ENCODE results near the gene MCMBP.

The MCMBP gene

GRCh38 chr10:119830851-119831250 lies 41.8 kb downstream of the MCMBP start:
- Histone ChIP-seq H3K79me2 (ENCODE audit: insufficient read depth, low read length) (no peaks in the 10 kb centered on the region), H4K20me1 (ENCODE audit: insufficient read depth, low read length) (no peaks in the 10 kb centered on the region), H3F3A (ENCODE audit: insufficient read depth, low read length) (no peaks in the 10 kb centered on the region), H3K9ac (ENCODE audit: low read length) (no peak overlapping the region), H3K9me3 (ENCODE audit: low read length) (no peaks in the 10 kb centered on the region), H3K4me2 (ENCODE audit: low read length) (no peak overlapping the region), H3K4me3 (ENCODE audit: low read depth, low read length, poor library complexity, severe bottlenecking) (no peak overlapping the region), H3K27me3 (ENCODE audit: insufficient read depth, low read length) (no peaks in the 10 kb centered on the region), H3K9me2 (ENCODE audit: low read depth, low read length) (no peaks in the 10 kb centered on the region), H3K36me3 (ENCODE audit: insufficient read depth, low read length) (peaks cover 94% of the 10 kb centered on the region), H2AFZ (ENCODE audit: low read length) (no peak overlapping the region), H3K27ac (ENCODE audit: low read depth, low read length, poor library complexity, severe bottlenecking) (no peak overlapping the region), H3K4me1 (ENCODE audit: insufficient read depth, low read length, severe bottlenecking) (no peaks in the 10 kb centered on the region)
- no peak for TF ChIP-seq EZH2 (IDR thresholded peaks at IDR 0.05; ENCODE audit: borderline replicate concordance, low read length)
- TF ChIP-seq, protein P1, sequence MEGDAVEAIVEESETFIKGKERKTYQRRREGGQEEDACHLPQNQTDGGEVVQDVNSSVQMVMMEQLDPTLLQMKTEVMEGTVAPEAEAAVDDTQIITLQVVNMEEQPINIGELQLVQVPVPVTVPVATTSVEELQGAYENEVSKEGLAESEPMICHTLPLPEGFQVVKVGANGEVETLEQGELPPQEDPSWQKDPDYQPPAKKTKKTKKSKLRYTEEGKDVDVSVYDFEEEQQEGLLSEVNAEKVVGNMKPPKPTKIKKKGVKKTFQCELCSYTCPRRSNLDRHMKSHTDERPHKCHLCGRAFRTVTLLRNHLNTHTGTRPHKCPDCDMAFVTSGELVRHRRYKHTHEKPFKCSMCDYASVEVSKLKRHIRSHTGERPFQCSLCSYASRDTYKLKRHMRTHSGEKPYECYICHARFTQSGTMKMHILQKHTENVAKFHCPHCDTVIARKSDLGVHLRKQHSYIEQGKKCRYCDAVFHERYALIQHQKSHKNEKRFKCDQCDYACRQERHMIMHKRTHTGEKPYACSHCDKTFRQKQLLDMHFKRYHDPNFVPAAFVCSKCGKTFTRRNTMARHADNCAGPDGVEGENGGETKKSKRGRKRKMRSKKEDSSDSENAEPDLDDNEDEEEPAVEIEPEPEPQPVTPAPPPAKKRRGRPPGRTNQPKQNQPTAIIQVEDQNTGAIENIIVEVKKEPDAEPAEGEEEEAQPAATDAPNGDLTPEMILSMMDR (IDR thresholded peaks at IDR 0.05; ENCODE audit: low read length), result no peak

- Histone ChIP-seq H3K4me2 (ENCODE audit: low read length) (no peak overlapping the region), H3K4me1 (ENCODE audit: insufficient read depth, low read length, severe bottlenecking) (no peaks in the 10 kb centered on the region), H3K9me2 (ENCODE audit: low read depth, low read length) (no peaks in the 10 kb centered on the region), H4K20me1 (ENCODE audit: insufficient read depth, low read length) (no peaks in the 10 kb centered on the region), H3K9ac (ENCODE audit: low read length) (no peak overlapping the region), H3K79me2 (ENCODE audit: insufficient read depth, low read length) (no peaks in the 10 kb centered on the region), H3K9me3 (ENCODE audit: low read length) (no peaks in the 10 kb centered on the region), H3K27ac (ENCODE audit: low read depth, low read length, poor library complexity, severe bottlenecking) (no peak overlapping the region), H3K4me3 (ENCODE audit: low read depth, low read length, poor library complexity, severe bottlenecking) (no peak overlapping the region), H3F3A (ENCODE audit: insufficient read depth, low read length) (no peaks in the 10 kb centered on the region), H2AFZ (ENCODE audit: low read length) (no peak overlapping the region), H3K27me3 (ENCODE audit: insufficient read depth, low read length) (no peaks in the 10 kb centered on the region), H3K36me3 (ENCODE audit: insufficient read depth, low read length) (peaks cover 80% of the 10 kb centered on the region)
- TF ChIP-seq, protein P1 (IDR thresholded peaks at IDR 0.05; ENCODE audit: low read length), result no peak
- TF ChIP-seq EZH2 (IDR thresholded peaks at IDR 0.05; ENCODE audit: borderline replicate concordance, low read length), result no peak
These were observed 43.2 kb downstream of the MCMBP start for GRCh38 chr10:119829429-119829828.

DNA sequence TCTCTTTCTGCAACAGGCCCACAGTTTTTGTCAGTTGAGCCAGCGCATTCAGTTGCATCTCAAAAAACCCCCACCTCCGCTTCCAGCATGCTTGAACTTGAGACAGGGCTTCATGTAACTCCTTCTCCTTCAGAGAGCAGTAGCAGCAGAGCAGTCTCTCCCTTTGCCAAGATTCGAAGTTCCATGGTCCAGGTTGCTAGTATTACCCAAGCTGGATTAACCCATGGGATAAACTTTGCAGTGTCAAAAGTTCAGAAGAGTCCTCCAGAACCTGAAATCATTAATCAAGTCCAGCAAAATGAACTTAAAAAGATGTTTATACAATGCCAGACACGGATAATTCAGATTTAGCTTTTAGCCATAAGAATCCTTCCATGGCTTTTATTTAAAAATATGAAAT lies 45.2 kb downstream of the MCMBP start:
- Histone ChIP-seq H3K27ac (ENCODE audit: low read depth, low read length, poor library complexity, severe bottlenecking) (no peak overlapping the region), H3K9ac (ENCODE audit: low read length) (no peak overlapping the region), H3K79me2 (ENCODE audit: insufficient read depth, low read length) (no peaks in the 10 kb centered on the region), H3K4me1 (ENCODE audit: insufficient read depth, low read length, severe bottlenecking) (no peaks in the 10 kb centered on the region), H3K4me2 (ENCODE audit: low read length) (no peak overlapping the region), H3K4me3 (ENCODE audit: low read depth, low read length, poor library complexity, severe bottlenecking) (no peak overlapping the region), H3K9me2 (ENCODE audit: low read depth, low read length) (no peaks in the 10 kb centered on the region), H2AFZ (ENCODE audit: low read length) (no peak overlapping the region), H4K20me1 (ENCODE audit: insufficient read depth, low read length) (no peaks in the 10 kb centered on the region), H3K36me3 (ENCODE audit: insufficient read depth, low read length) (peaks cover 60% of the 10 kb centered on the region), H3K27me3 (ENCODE audit: insufficient read depth, low read length) (no peaks in the 10 kb centered on the region), H3K9me3 (ENCODE audit: low read length) (no peaks in the 10 kb centered on the region), H3F3A (ENCODE audit: insufficient read depth, low read length) (no peaks in the 10 kb centered on the region)
- no peak for TF ChIP-seq EZH2 (IDR thresholded peaks at IDR 0.05; ENCODE audit: borderline replicate concordance, low read length)
- TF ChIP-seq, protein P1 (IDR thresholded peaks at IDR 0.05; ENCODE audit: low read length), result no peak

Measured in OCI-LY1 (cell line).